SK-N-SH treated with all-trans-retinoic acid at 6 μM for 48 hours (cell line): ENCODE measurements around the gene PRDM11.

Experiments
- ATAC-seq: fragments of 200-7000 bp; cut with Tn5 transposase; 3 replicates; pipeline ENCODE4 v1.9.1; 2020; ENCODE audit warnings: mild to moderate bottlenecking, moderate library complexity
- ARNTL ChIP-seq: fragments of 450-650 bp; formaldehyde crosslinking; IDR thresholded peaks from 2 replicates; pipeline ENCODE4 v1.5.0; 2020; ENCODE audit warnings: low read depth, mild to moderate bottlenecking, moderate library complexity, borderline replicate concordance
- BACH2 ChIP-seq: fragments of 250-450 bp; sonication (Bioruptor Pico); IDR thresholded peaks from 2 replicates; pipeline ENCODE4 v1.9.0; 2021; ENCODE audit warnings: mild to moderate bottlenecking, borderline replicate concordance
- CREB5 ChIP-seq: fragments of 250-450 bp; sonication (Bioruptor Pico); IDR thresholded peaks from 2 replicates; pipeline ENCODE4 v1.5.1; 2020; ENCODE audit warnings: low read depth, mild to moderate bottlenecking, moderate library complexity
- CSDC2 ChIP-seq: fragments of 250-450 bp; sonication (Bioruptor Pico); IDR thresholded peaks from 2 replicates; pipeline ENCODE4 v1.5.0; 2020; ENCODE audit warnings: mild to moderate bottlenecking, moderate library complexity
- CSRNP3 ChIP-seq: fragments of 250-450 bp; sonication (Bioruptor Pico); IDR thresholded peaks from 2 replicates; pipeline ENCODE4 v1.5.1; 2021; ENCODE audit warnings: mild to moderate bottlenecking, moderate library complexity
- ESRRG ChIP-seq: fragments of 250-450 bp; sonication (Bioruptor Pico); IDR thresholded peaks from 2 replicates; pipeline ENCODE4 v1.6.1; 2021; ENCODE audit warnings: mild to moderate bottlenecking
- GLIS3 ChIP-seq: fragments of 250-450 bp; sonication (Bioruptor Pico); IDR thresholded peaks from 2 replicates; pipeline ENCODE4 v1.5.0; 2020; ENCODE audit warnings: mild to moderate bottlenecking, moderate library complexity
- ISL1 ChIP-seq: fragments of 250-450 bp; sonication (Bioruptor Pico); IDR thresholded peaks from 2 replicates; pipeline ENCODE4 v2.1.2; 2022; ENCODE audit warnings: mild to moderate bottlenecking, moderate library complexity
- PATZ1 ChIP-seq: fragments of 250-450 bp; sonication (Bioruptor Pico); IDR thresholded peaks from 2 replicates; pipeline ENCODE4 v1.8.0; 2020; ENCODE audit warnings: mild to moderate bottlenecking, moderate library complexity, borderline replicate concordance
- PPARA ChIP-seq: fragments of 250-450 bp; sonication (Bioruptor Pico); IDR thresholded peaks from 2 replicates; pipeline ENCODE4 v1.5.0; 2020; ENCODE audit warnings: mild to moderate bottlenecking, borderline replicate concordance
- RARB ChIP-seq: fragments of 250-450 bp; sonication (Bioruptor Pico); IDR thresholded peaks from 2 replicates; pipeline ENCODE4 v1.8.0; 2021; ENCODE audit warnings: mild to moderate bottlenecking, moderate library complexity
- SNAI2 ChIP-seq: fragments of 250-450 bp; sonication (Bioruptor Pico); IDR thresholded peaks from 2 replicates; pipeline ENCODE4 v1.5.0; 2020; ENCODE audit warnings: mild to moderate bottlenecking, moderate library complexity
- TOX ChIP-seq: fragments of 250-450 bp; sonication (Bioruptor Pico); IDR thresholded peaks from 2 replicates; pipeline ENCODE4 v1.8.0; 2021; ENCODE audit warnings: mild to moderate bottlenecking, moderate library complexity, borderline replicate concordance
- TSHZ2 ChIP-seq: fragments of 250-450 bp; sonication (Bioruptor Pico); IDR thresholded peaks from 2 replicates; pipeline ENCODE4 v1.5.0; 2020; ENCODE audit warnings: mild to moderate bottlenecking, moderate library complexity
- ZC3H10 ChIP-seq: fragments of 250-450 bp; sonication (Bioruptor Pico); IDR thresholded peaks from 2 replicates; pipeline ENCODE4 v1.5.1; 2021; ENCODE audit warnings: mild to moderate bottlenecking, moderate library complexity
- ZFP3 ChIP-seq: fragments of 250-450 bp; sonication (Bioruptor Pico); IDR thresholded peaks from 2 replicates; pipeline ENCODE4 v1.5.0; 2020; ENCODE audit warnings: mild to moderate bottlenecking, moderate library complexity
- ZNF565 ChIP-seq: fragments of 450-650 bp; formaldehyde crosslinking; conservative IDR thresholded peaks from 2 replicates; pipeline ENCODE4 v1.5.0; 2020; ENCODE audit warnings: low read depth, mild to moderate bottlenecking, moderate library complexity
- ZNF70 ChIP-seq: fragments of 450-650 bp; formaldehyde crosslinking; IDR thresholded peaks from 2 replicates; pipeline ENCODE4 v1.5.0; 2020; ENCODE audit warnings: mild to moderate bottlenecking, moderate library complexity
- ZNF8 ChIP-seq: fragments of 450-650 bp; formaldehyde crosslinking; IDR thresholded peaks from 2 replicates; pipeline ENCODE4 v1.5.0; 2020; ENCODE audit warnings: mild to moderate bottlenecking, moderate library complexity

Gene PRDM11

GRCh38 chr11:45208135-45208534 lies 61.7 kb downstream of the PRDM11 start:
- TF ChIP-seq GLIS3 (CRISPR knock-in tag) (no peak), SNAI2 (CRISPR knock-in tag) (no peak), ZC3H10 (CRISPR knock-in tag) (no peak), CREB5 (CRISPR knock-in tag) (no peak), ZNF565 (CRISPR knock-in tag) (no peak), ESRRG (CRISPR knock-in tag) (no peak), RARB (CRISPR knock-in tag) (no peak), CSDC2 (no peak), ZNF70 (CRISPR knock-in tag) (no peak), TSHZ2 (CRISPR knock-in tag) (no peak)
- ATAC-seq: no peak

- TF ChIP-seq CREB5 (CRISPR knock-in tag) (no peak), ISL1 (CRISPR knock-in tag) (no peak), PPARA (CRISPR knock-in tag) (no peak), ZC3H10 (CRISPR knock-in tag) (no peak), BACH2 (CRISPR knock-in tag) (no peak), SNAI2 (CRISPR knock-in tag) (no peak), TSHZ2 (CRISPR knock-in tag) (no peak), ZNF565 (CRISPR knock-in tag) (no peak), CSRNP3 (CRISPR knock-in tag) (no peak), TOX (no peak), GLIS3 (CRISPR knock-in tag) (no peak), PATZ1 (CRISPR knock-in tag) (no peak), ARNTL (CRISPR knock-in tag) (no peak), RARB (CRISPR knock-in tag) (no peak), ZNF8 (no peak), ZNF70 (CRISPR knock-in tag) (no peak), CSDC2 (no peak), ZFP3 (CRISPR knock-in tag) (no peak), ESRRG (CRISPR knock-in tag) (no peak)
- ATAC-seq: no peak
Observed at GRCh38 chr11:45209000-45209879, 62.8 kb downstream of the PRDM11 start.
